Left lung (tissue), 10 donors: ENCODE data around the gene EEA1. TPM values are rescaled to one million over a fixed set of nuclear protein-coding genes. Genes with fewer than 3 reads are reported as not detected.

ENCODE experiments used
- ATAC-seq: fragments of 200-7000 bp; cut with Tn5 transposase; one replicate; pipeline ENCODE4 v1.9.1; 2020; ENCODE audit warnings: moderate library complexity
- DNase-seq, 4 donors: peaks; one replicate each; pipeline ENCODE4 v3.0.0-alpha.2; 2013 to 2020
- H3K27ac ChIP-seq, 2 donors: fragments of 200-600 bp; sonication (generic) in 1 of 2; one replicate each; pipeline versions ENCODE4 v1.5.0 to v1.8.0; 2020 to 2021
- H3K27me3 ChIP-seq, 2 donors: fragments of 200-600 bp; sonication (generic) in 1 of 2; one replicate each; pipeline versions ENCODE4 v1.5.0 to v1.8.0; 2020 to 2021
- H3K36me3 ChIP-seq, 2 donors: fragments of 200-600 bp; sonication (generic) in 1 of 2; one replicate each; pipeline versions ENCODE4 v1.5.0 to v1.8.0; 2020 to 2021
- H3K4me1 ChIP-seq, 2 donors: fragments of 200-600 bp; one replicate each; pipeline ENCODE4 v1.8.0; 2021
- H3K4me3 ChIP-seq, 2 donors: fragments of 200-600 bp; sonication (generic) in 1 of 2; one replicate each; pipeline versions ENCODE4 v1.5.0 to v1.8.0; 2020 to 2021; ENCODE audit warnings: mild to moderate bottlenecking in 1 of 2
- H3K9me3 ChIP-seq, 2 donors: fragments of 200-600 bp; sonication (generic) in 1 of 2; one replicate each; pipeline versions ENCODE4 v1.5.0 to v1.8.0; 2020 to 2021
- CTCF ChIP-seq, 2 donors: fragments of 200-600 bp; sonication (generic) in 1 of 2; IDR thresholded peaks; one replicate each; pipeline versions ENCODE4 v1.5.0 to v1.8.0; 2021; ENCODE audit warnings: antibody characterized with exemption in 2 of 2
- intact Hi-C, 2 donors: fragments of 100-400 bp; cut with DNase I; formaldehyde crosslinking; loops; one replicate each; pipeline versions ENCODE4 v1.11.2 to v1.14.2; 2022
- polyA plus RNA-seq, 6 donors: library from polyadenylated mRNA; unstranded; fragments of 120-200 nt; gene quantifications; one replicate each; pipeline ENCODE4 v1.2.1, GENCODE V29; 2013; ENCODE audit not compliant: insufficient read length in 6 of 6
- total RNA-seq, 2 donors: library from RNA; stranded (reverse); fragmentation: NEBNext Ultra II Directional; extraction: Animal tissue kit (Norgen Biotek cat#: 25700); gene quantifications; one replicate each; pipeline ENCODE4 v1.2.1, GENCODE V29; 2021
- donor health status: DM: no; HTN: yes; CAD: no.
- donor health status: DM: no; HTN: no; CAD: no.

EEA1 gene
- total and polyA plus RNA-seq, 8 donors: 15.8 to 34.6 (median 20.4) TPM

GRCh38 chr12:92735131-92735721 is 193.9 kb downstream of the EEA1 start:
- peaks cover 0 to 12% of the 10 kb centered on the region in 2 donors for H3K4me1 ChIP-seq
- peak in 2 of 4 donors; percentile 92 for DNase-seq
- no peak for TF ChIP-seq CTCF (IDR thresholded peaks at IDR 0.05)
- peak; percentile 84 for ATAC-seq
- no peak overlapping the region for H3K4me3 ChIP-seq
- no peaks in the 10 kb centered on the region for H3K9me3 ChIP-seq
- H3K36me3 ChIP-seq: no peaks in the 10 kb centered on the region
- H3K27me3 ChIP-seq: no peaks in the 10 kb centered on the region
- H3K27ac ChIP-seq: peak overlapping the region; percentile 68 to 81
- intact Hi-C loops: no loop called here

- H3K4me3 ChIP-seq: no peak overlapping the region
- no peak for TF ChIP-seq CTCF (IDR thresholded peaks at IDR 0.05)
- DNase-seq (no peak), ATAC-seq (no peak)
- H3K27me3 ChIP-seq: no peaks in the 10 kb centered on the region
- H3K9me3 ChIP-seq: no peaks in the 10 kb centered on the region
- H3K4me1 ChIP-seq: peaks cover 0 to 12% of the 10 kb centered on the region in 2 donors
- intact Hi-C loops: no loop called here
- H3K36me3 ChIP-seq: no peaks in the 10 kb centered on the region
- H3K27ac ChIP-seq: no peak overlapping the region
Measured at GRCh38 chr12:92733661-92734060, 195.4 kb downstream of the EEA1 start.

GRCh38 chr12:92733181-92733580 is 195.9 kb downstream of the EEA1 start:
- no peaks in the 10 kb centered on the region for H3K9me3 ChIP-seq
- H3K4me1 ChIP-seq: peaks cover 0 to 12% of the 10 kb centered on the region in 2 donors
- intact Hi-C loops: no loop called here
- no peak for TF ChIP-seq CTCF (IDR thresholded peaks at IDR 0.05)
- no peak overlapping the region for H3K4me3 ChIP-seq
- no peak overlapping the region for H3K27ac ChIP-seq
- ATAC-seq (no peak), DNase-seq (no peak)
- no peaks in the 10 kb centered on the region for H3K27me3 ChIP-seq
- no peaks in the 10 kb centered on the region for H3K36me3 ChIP-seq

- DNase-seq (no peak), ATAC-seq (no peak)
- Histone ChIP-seq H3K36me3 (no peaks in the 10 kb centered on the region), H3K9me3 (no peaks in the 10 kb centered on the region), H3K4me1 (peaks cover 0 to 12% of the 10 kb centered on the region in 2 donors), H3K27me3 (no peaks in the 10 kb centered on the region), H3K27ac (no peak overlapping the region), H3K4me3 (no peak overlapping the region)
- intact Hi-C loops: no loop called here
- TF ChIP-seq CTCF (IDR thresholded peaks at IDR 0.05): no peak
Measured at GRCh38 chr12:92732716-92733115, 196.4 kb downstream of the EEA1 start.

- no peaks in the 10 kb centered on the region for H3K9me3 ChIP-seq
- DNase-seq: no peak
- H3K27ac ChIP-seq: no peak overlapping the region
- no peak for ATAC-seq
- H3K27me3 ChIP-seq: no peaks in the 10 kb centered on the region
- TF ChIP-seq CTCF (IDR thresholded peaks at IDR 0.05): no peak
- peaks cover 0 to 12% of the 10 kb centered on the region in 2 donors for H3K4me1 ChIP-seq
- no peaks in the 10 kb centered on the region for H3K36me3 ChIP-seq
- H3K4me3 ChIP-seq: no peak overlapping the region
- intact Hi-C loops: no loop called here
Measured at GRCh38 chr12:92732216-92732615, 196.9 kb downstream of the EEA1 start.
